Inflammatory macrophage (primary cell): ENCODE results near the gene KL.

Source experiments
- DNase-seq, 2 donors: peaks; one replicate each; pipeline ENCODE4 v3.0.0-alpha.2; 2020 to 2022

KL gene

GRCh38 chr13:33087091-33087490 lies 70.9 kb downstream of the KL start:
- DNase-seq: no peak

GRCh38 chr13:33087790-33088189 lies 71.6 kb downstream of the KL start:
- DNase-seq: no peak

DNA sequence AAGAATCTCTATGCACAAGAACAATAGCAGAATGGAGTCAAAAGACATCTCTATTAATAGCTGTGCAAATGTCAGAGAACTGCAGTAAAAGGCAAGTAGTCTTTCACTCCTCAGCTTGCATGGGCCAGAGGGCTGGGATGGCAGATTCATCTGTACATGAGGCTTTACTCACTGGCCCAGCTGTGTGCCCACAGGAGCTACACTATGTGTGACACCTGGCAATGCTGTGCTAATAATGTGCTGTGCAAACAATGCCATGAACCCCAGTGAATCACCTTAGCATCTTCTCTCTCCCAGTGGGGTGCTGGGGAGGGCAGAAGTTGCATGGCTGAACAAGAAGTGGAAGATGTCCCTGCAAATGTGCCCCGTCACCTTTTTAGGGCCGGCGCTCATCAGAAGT lies 73.1 kb downstream of the KL start:
- DNase-seq: no peak

DNA sequence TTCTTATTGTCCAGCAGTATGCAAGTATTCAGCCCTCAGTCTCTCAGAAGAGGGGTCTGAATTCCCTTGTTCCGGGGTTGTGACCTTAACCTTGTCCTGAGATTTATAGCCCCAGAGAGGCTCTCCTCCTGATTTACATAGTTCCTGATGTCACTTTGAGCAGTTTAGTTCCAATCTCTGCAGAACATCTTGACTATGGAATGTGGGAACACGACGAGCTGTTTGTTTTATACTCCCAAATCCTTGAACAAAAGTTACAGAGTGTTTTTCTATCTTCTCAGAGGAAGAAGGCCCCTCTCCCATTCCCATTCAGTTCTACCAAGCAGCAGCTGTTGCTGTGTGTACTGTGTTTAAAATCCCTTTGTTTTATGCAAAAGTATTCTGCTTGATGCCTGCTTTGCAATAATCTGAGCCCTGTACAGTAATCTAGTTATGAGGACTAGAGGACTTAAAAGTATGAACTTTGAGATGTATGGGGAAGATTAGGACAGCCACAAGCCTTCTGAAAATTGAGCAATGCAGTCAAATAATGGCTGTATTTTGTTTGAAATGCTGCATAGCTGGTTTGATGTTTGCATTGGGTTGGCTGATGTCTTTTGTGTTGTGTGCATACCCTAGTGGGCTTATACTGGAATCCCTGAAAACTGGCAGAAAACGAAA lies 74.7 kb downstream of the KL start:
- DNase-seq: no peak

DNA sequence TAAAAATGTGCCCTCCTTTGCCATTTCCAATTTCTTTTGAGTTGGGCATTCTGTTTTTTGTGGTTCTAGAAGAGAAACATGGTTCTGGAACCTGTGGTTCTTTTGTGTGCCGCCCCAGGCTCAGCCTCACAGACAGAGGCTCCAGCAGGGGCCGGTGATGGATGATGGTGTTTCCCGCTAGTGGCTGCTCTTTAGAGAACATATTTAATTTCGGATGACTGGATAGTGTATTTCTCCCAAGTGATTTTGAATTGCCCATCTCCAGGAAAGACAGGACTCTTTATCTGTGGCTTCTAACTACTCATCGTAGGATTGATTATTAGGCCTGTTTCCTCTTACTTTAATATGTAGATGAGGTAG lies 75.2 kb downstream of the KL start:
- no peak for DNase-seq

GRCh38 chr13:33092073-33092987 lies 76.1 kb downstream of the KL start:
- no peak for DNase-seq

- no peak for DNase-seq
Measured at GRCh38 chr13:33096886-33097605, 80.8 kb downstream of the KL start.

DNA sequence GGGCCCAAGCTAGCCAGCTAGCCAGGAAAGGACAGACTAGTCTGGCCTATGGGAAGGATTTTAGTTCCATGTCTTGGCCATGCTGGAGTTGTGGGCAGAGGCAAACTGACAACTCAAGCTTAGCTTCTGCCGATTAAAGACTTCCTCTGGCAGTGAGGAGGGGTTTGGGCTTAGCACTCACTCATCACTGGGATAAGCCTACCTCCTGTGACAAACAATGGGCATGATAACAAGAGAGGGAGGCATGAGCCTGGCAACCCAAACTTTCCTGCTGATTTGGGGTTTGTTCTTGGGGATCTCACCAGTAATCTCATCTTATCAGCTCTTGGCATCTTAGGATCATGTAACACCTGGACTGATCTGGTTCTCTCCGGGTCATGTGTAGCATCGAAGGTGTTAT lies 83.6 kb downstream of the KL start:
- no peak for DNase-seq

- no peak for DNase-seq
Measured at GRCh38 chr13:33100886-33101285, 84.7 kb downstream of the KL start.

DNA sequence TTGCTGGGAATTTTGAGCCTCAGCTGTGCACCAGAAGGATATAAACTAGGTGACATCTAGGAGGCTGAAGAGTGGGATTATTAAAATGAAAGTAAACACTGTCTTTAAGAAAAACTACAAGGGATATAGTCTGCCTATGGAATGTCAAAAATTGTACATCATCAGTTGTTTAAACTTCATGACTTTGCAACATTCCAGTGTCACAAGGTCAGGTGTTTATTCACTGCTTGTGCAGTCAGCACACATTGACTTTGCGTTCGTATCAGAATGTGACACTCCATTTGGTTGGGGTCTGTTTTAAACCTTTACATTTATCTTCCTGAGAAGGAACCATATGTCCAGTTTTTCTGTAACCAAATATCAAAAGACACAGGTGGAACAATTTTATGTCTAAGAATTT lies 85.6 kb downstream of the KL start:
- DNase-seq: no peak

DNA sequence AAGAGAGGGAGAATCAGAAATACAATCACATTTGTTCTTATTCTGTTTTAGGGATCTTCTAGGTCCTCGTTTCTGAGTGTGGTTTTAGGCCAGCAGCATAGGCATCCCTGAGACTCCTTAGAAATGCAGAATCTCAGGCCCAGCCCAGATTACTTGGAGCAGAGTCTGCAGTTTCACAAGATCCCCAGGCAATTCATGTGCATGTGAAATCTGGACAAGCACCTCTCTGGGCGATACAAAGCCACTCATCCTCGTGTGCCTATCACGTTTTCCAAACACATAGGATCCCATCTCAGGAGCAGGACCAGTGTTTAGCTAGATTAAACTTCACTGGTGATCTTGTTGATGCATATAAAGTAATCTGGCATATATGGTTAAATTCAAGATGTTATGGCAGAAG lies 87.2 kb downstream of the KL start:
- DNase-seq: no peak

DNA sequence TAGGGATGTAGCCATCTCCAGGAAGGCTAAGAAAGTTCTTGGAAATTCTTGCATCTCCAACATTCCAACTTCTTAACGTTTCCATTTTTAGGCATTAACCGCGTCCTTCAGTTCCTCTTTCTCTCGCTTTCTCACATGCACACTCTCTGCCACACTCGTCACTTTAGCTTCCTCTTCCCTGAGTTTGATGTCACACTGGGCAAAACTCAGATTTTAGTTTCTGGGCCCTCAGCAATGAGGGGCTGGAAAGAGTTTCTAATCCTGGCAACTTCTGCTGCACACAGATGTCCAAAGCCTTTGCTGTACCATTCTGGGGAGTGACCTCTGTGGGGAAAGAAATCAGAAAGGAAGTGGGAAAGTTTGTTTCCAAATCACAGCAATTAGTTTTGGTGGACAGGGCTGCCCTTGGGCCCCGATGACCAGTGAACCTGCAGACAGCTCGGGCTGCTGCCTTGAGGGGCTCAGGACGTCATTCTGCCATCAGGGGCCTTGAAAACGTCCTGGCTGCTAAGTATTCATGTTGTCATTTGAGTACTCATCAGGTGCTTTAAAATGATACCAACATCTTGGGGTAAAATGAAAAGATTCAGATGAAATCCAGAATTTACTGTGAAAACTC lies 89.3 kb downstream of the KL start:
- DNase-seq: peak; percentile 57 to 59

GRCh38 chr13:33106656-33107360 lies 90.6 kb downstream of the KL start:
- DNase-seq: no peak

- DNase-seq: no peak
Measured at GRCh38 chr13:33107361-33107760, 91.1 kb downstream of the KL start.

DNA sequence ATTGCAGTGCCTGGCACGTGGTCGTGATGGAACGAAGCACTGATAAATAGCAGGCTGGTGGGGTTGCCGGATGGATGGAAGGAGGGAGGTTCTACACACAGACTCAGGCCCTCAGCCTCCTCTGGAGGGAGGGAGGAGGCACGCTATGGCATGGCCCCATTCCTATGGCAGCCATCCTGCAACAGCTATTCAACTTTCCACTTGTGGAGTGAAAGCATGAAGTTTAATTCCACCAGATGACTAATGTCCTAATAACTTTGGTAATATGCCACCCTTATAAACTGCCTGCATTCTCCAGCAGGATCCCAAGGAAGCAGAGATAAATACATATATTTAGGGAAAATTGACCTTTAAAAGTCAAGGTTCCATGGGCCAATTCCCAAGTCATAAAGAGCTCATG lies 92.4 kb downstream of the KL start:
- DNase-seq: no peak

- no peak for DNase-seq
Measured at GRCh38 chr13:33109271-33109697, 93.1 kb downstream of the KL start.

- no peak for DNase-seq
Measured at GRCh38 chr13:33109801-33110200, 93.6 kb downstream of the KL start.

DNA sequence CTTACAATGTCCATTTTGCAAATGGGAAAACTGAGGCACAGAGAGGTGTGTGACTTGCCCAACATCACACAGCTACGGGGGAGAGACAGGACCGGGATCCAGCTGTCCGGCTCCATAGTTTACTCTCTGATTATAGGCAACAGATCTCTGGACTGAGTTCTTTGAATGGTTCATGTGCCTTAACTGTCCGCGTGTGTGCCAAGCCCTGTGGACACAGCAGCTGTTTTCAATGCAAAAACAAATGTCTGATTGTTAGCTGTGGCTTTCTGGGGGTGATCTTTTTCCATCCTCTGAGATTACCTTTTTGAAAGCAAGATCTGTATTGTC lies 94.1 kb downstream of the KL start:
- DNase-seq: no peak

DNA sequence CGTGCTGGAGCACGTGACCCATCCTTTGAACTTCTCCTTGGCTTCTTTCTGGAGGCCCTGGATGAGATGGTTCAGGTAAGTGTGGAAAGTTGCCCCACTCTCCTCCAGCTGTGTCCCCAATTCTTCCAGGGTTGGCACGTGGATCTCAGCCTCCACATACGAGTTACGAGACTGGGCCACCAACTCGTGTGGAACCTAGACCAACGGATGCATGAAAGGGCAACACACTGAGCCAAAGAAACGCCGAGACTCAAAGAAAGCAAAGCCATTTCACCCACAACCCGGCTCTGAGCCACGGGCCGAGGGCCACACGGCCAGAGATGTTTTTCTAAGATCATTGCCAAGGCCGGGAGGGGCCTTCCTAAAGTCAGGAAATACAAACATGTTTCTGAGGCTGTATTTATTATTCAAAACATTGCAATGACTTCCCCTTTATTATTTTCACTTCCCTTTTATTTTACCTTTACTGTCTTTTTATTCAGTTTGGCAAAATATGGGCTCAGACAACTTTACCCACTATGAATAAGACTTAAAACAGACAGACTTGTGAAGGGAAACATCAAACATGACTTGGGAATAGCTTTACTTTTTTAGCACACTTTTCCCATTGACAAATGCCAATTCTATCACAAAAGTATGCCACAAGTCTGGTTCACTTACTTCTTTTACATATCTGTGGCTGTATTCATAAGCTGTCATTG lies 94.6 kb downstream of the KL start:
- peak; percentile 22 to 57 for DNase-seq

GRCh38 chr13:33111414-33112110 lies 95.3 kb downstream of the KL start:
- DNase-seq: no peak

- no peak for DNase-seq
Measured at GRCh38 chr13:33112766-33113165, 96.5 kb downstream of the KL start.
